ENCODE results near the gene SLC4A7. TPM values are rescaled to one million over a fixed set of nuclear protein-coding genes. Genes with fewer than 3 reads are reported as not detected.

Gene SLC4A7
- total RNA-seq, 1 donor from 2014 or later, result 15.0 TPM

GRCh38 chr3:27378331-27378730 is 105.9 kb downstream of the SLC4A7 start:
- Histone ChIP-seq H3K27ac (no peak overlapping the region), H3K9me3 (no peaks in the 10 kb centered on the region), H3K4me1 (no peaks in the 10 kb centered on the region), H3K27me3 (no peaks in the 10 kb centered on the region), H3K4me3 (no peak overlapping the region), H3K36me3 (peaks cover 7% of the 10 kb centered on the region)
- TF ChIP-seq CTCF (IDR thresholded peaks at IDR 0.05), result no peak
- no peak for ATAC-seq
- no peak for DNase-seq
- intact Hi-C loops (cut with DNase I), result no loop called here

GRCh38 chr3:27376109-27376772 is 107.9 kb downstream of the SLC4A7 start:
- H3K4me3 ChIP-seq, result no peak overlapping the region
- H3K36me3 ChIP-seq, result no peaks in the 10 kb centered on the region
- H3K4me1 ChIP-seq, result no peaks in the 10 kb centered on the region
- TF ChIP-seq CTCF (IDR thresholded peaks at IDR 0.05), result no peak
- ATAC-seq, result peak; percentile 52
- H3K27ac ChIP-seq, result no peak overlapping the region
- no peaks in the 10 kb centered on the region for H3K9me3 ChIP-seq
- intact Hi-C loops (cut with DNase I), result no loop called here
- no peak for DNase-seq
- H3K27me3 ChIP-seq, result no peaks in the 10 kb centered on the region

- peak; percentile 100 for ATAC-seq
- H3K27me3 ChIP-seq, result no peaks in the 10 kb centered on the region
- intact Hi-C loops (cut with DNase I), result no loop called here
- no peak for TF ChIP-seq CTCF (IDR thresholded peaks at IDR 0.05)
- peak within 1 kb of the TSS; percentile 68 for H3K4me3 ChIP-seq
- peaks cover 3% of the 10 kb centered on the region for H3K4me1 ChIP-seq
- H3K9me3 ChIP-seq, result no peaks in the 10 kb centered on the region
- no peaks in the 10 kb centered on the region for H3K36me3 ChIP-seq
- peak; percentile 95 for DNase-seq
- H3K27ac ChIP-seq, result no peak within 1 kb of the TSS
These were observed 115.2 kb downstream of the SLC4A7 start, which contains the start of gene NEK10 for GRCh38 chr3:27368831-27369607. TSS of gene NEK10 (minus strand) at chr3:27369383. CDS start at chr3:27352882, 16,501 bp downstream.

- Histone ChIP-seq H3K4me3 (no peak overlapping the region), H3K27me3 (no peaks in the 10 kb centered on the region), H3K4me1 (peaks cover 3% of the 10 kb centered on the region), H3K36me3 (no peaks in the 10 kb centered on the region), H3K9me3 (no peaks in the 10 kb centered on the region), H3K27ac (no peak overlapping the region)
- no peak for DNase-seq
- no peak for TF ChIP-seq CTCF (IDR thresholded peaks at IDR 0.05)
- no peak for ATAC-seq
- intact Hi-C loops (cut with DNase I), result no loop called here
These were observed 118.1 kb downstream of the SLC4A7 start for GRCh38 chr3:27366062-27366591.

- H3K4me1 ChIP-seq, result no peaks in the 10 kb centered on the region
- H3K36me3 ChIP-seq, result no peaks in the 10 kb centered on the region
- ATAC-seq (no peak), DNase-seq (no peak)
- no peak overlapping the region for H3K4me3 ChIP-seq
- no peak overlapping the region for H3K27ac ChIP-seq
- H3K9me3 ChIP-seq, result no peaks in the 10 kb centered on the region
- TF ChIP-seq CTCF (IDR thresholded peaks at IDR 0.05), result no peak
- no peaks in the 10 kb centered on the region for H3K27me3 ChIP-seq
- intact Hi-C loops (cut with DNase I), result no loop called here
These were observed 123.8 kb downstream of the SLC4A7 start for GRCh38 chr3:27360113-27361078.

All from upper lobe of right lung (tissue), 1 donor.